HCT116 (cell line): ENCODE data around the gene UMODL1.

Source experiments
- CEBPB ChIP-seq: IDR thresholded peaks from 2 replicates; pipeline ENCODE4 v1.6.1; 2012; ENCODE audit warnings: low read depth
- EGR1 ChIP-seq: IDR thresholded peaks from 2 replicates; pipeline ENCODE4 v1.6.1; 2012; ENCODE audit warnings: low read depth
- EZH2 ChIP-seq: fragments of 200-600 bp; sonication (generic); IDR thresholded peaks from 2 replicates; pipeline ENCODE4 v1.6.1; 2017; ENCODE audit warnings: antibody characterized with exemption, mixed run types
- POLR2A ChIP-seq: IDR thresholded peaks from 2 replicates; pipeline ENCODE4 v1.7.0; 2011; ENCODE audit warnings: borderline replicate concordance; ENCODE audit not compliant: insufficient read depth, insufficient read length; ENCODE audit errors: extremely low read depth
- POLR2AphosphoS5 ChIP-seq: IDR thresholded peaks from 2 replicates; pipeline ENCODE4 v1.6.1; 2011; ENCODE audit warnings: mild to moderate bottlenecking, low read depth, low read length, moderate library complexity
- RAD21 ChIP-seq: IDR thresholded peaks from 2 replicates; pipeline ENCODE4 v1.6.1; 2012; ENCODE audit warnings: low read depth, mild to moderate bottlenecking
- SIN3A ChIP-seq: IDR thresholded peaks from 2 replicates; pipeline ENCODE4 v1.6.1; 2012; ENCODE audit warnings: low read depth
- SRF ChIP-seq: IDR thresholded peaks from 2 replicates; pipeline ENCODE4 v1.6.1; 2012; ENCODE audit warnings: low read depth
- TCF7L2 ChIP-seq: IDR thresholded peaks from 2 replicates; pipeline ENCODE4 v1.7.0; 2011; ENCODE audit warnings: borderline replicate concordance, inconsistent platforms; ENCODE audit not compliant: insufficient read depth, insufficient read length; ENCODE audit errors: extremely low read depth
- TF ChIP-seq, protein P1 (sequence below), 3 experiments: fragments of 200-600 bp in 1 of 3; sonication (generic) in 1 of 3; IDR thresholded peaks in 2 of 3; conservative IDR thresholded peaks in 1 of 3; 2 replicates each; pipeline ENCODE4 v1.5.1; 2012 to 2017; ENCODE audit warnings: low read depth in 2 of 3, low read length in 2 of 3, antibody characterized with exemption in 1 of 3, borderline replicate concordance in 1 of 3, control low read depth in 1 of 3, mild to moderate bottlenecking in 1 of 3, mixed read lengths in 1 of 3, mixed run types in 1 of 3, moderate library complexity in 1 of 3; ENCODE audit not compliant: insufficient read depth in 1 of 3
- TF ChIP-seq, protein P2 (sequence below): IDR thresholded peaks from 2 replicates; pipeline ENCODE4 v1.6.1; 2012; ENCODE audit warnings: low read depth
- TF ChIP-seq, protein P3 (sequence below): IDR thresholded peaks from 2 replicates; pipeline ENCODE4 v1.6.1; 2012
- TF ChIP-seq, protein P4 (sequence below): IDR thresholded peaks from 2 replicates; pipeline ENCODE4 v1.6.1; 2012

DNA sequence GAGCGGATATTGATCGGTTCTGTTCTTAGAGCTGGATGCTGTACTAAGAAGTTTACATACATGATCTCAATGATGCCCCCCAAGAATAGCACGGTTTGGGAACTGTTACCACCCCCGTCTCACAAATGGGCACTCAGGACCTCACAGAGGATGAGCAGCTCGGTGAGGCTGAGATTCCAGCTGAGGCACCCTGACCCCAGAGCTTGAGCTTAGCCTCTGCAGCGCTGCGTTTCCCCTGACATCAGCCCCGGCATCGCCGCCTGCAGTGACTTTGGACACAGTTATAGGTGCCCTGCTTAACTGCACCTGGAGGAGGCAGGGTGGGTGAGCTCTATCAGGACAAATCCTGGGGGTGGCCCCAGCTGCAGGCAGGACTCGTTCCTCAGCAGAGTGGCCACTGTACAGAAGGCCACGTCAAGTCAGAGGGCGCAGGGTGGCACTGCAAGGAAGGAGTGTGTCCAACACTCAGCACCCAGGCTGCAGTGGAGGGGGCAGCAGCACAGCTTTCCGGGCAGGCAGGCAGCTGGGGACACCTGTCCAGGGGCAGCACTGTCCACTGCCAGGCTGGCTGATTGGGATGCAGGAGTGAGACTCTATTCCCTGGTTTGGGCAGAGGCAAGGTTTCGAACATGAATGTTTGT is 82.0 kb downstream of the UMODL1 start:
- TF ChIP-seq, protein P1, sequence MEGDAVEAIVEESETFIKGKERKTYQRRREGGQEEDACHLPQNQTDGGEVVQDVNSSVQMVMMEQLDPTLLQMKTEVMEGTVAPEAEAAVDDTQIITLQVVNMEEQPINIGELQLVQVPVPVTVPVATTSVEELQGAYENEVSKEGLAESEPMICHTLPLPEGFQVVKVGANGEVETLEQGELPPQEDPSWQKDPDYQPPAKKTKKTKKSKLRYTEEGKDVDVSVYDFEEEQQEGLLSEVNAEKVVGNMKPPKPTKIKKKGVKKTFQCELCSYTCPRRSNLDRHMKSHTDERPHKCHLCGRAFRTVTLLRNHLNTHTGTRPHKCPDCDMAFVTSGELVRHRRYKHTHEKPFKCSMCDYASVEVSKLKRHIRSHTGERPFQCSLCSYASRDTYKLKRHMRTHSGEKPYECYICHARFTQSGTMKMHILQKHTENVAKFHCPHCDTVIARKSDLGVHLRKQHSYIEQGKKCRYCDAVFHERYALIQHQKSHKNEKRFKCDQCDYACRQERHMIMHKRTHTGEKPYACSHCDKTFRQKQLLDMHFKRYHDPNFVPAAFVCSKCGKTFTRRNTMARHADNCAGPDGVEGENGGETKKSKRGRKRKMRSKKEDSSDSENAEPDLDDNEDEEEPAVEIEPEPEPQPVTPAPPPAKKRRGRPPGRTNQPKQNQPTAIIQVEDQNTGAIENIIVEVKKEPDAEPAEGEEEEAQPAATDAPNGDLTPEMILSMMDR (IDR thresholded peaks at IDR 0.05 in 2 of 3, conservative IDR thresholded peaks at IDR 0.05 in 1 of 3; ENCODE audit: borderline replicate concordance in 1 of 3, insufficient read depth in 1 of 3, low read depth in 2 of 3, low read length in 2 of 3) = no peak
- TF ChIP-seq, protein P2, sequence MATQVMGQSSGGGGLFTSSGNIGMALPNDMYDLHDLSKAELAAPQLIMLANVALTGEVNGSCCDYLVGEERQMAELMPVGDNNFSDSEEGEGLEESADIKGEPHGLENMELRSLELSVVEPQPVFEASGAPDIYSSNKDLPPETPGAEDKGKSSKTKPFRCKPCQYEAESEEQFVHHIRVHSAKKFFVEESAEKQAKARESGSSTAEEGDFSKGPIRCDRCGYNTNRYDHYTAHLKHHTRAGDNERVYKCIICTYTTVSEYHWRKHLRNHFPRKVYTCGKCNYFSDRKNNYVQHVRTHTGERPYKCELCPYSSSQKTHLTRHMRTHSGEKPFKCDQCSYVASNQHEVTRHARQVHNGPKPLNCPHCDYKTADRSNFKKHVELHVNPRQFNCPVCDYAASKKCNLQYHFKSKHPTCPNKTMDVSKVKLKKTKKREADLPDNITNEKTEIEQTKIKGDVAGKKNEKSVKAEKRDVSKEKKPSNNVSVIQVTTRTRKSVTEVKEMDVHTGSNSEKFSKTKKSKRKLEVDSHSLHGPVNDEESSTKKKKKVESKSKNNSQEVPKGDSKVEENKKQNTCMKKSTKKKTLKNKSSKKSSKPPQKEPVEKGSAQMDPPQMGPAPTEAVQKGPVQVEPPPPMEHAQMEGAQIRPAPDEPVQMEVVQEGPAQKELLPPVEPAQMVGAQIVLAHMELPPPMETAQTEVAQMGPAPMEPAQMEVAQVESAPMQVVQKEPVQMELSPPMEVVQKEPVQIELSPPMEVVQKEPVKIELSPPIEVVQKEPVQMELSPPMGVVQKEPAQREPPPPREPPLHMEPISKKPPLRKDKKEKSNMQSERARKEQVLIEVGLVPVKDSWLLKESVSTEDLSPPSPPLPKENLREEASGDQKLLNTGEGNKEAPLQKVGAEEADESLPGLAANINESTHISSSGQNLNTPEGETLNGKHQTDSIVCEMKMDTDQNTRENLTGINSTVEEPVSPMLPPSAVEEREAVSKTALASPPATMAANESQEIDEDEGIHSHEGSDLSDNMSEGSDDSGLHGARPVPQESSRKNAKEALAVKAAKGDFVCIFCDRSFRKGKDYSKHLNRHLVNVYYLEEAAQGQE = no peak
- no peak for TF ChIP-seq POLR2AphosphoS5
- no peak for TF ChIP-seq EZH2
- TF ChIP-seq, protein P3, sequence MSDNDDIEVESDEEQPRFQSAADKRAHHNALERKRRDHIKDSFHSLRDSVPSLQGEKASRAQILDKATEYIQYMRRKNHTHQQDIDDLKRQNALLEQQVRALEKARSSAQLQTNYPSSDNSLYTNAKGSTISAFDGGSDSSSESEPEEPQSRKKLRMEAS = no peak
- no peak for TF ChIP-seq CEBPB
- TF ChIP-seq POLR2A = no peak
- TF ChIP-seq TCF7L2 = no peak
- no peak for TF ChIP-seq SRF
- no peak for TF ChIP-seq SIN3A
- TF ChIP-seq, protein P4, sequence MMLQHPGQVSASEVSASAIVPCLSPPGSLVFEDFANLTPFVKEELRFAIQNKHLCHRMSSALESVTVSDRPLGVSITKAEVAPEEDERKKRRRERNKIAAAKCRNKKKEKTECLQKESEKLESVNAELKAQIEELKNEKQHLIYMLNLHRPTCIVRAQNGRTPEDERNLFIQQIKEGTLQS = no peak
- TF ChIP-seq EGR1 = no peak
- TF ChIP-seq RAD21 = no peak
